Tongue (tissue), 2 donors: ENCODE results near the gene ZNF554. TPM values are rescaled to one million over a fixed set of nuclear protein-coding genes. Genes with fewer than 3 reads are reported as not detected.

ENCODE experiments used
- DNase-seq: peaks from one replicate; pipeline ENCODE4 v3.0.0-alpha.2; 2015
- total RNA-seq: library from RNA; depleted of rRNA; stranded (reverse); fragments of >200 nt; gene quantifications from one replicate; pipeline ENCODE4 v1.2.3, GENCODE V29; 2014

The ZNF554 gene
- total RNA-seq, 1 donor from 2014 or later, result 9.8 TPM

- no peak for DNase-seq
Observed at GRCh38 chr19:2807379-2808128, 12.1 kb upstream of the ZNF554 start.

DNA sequence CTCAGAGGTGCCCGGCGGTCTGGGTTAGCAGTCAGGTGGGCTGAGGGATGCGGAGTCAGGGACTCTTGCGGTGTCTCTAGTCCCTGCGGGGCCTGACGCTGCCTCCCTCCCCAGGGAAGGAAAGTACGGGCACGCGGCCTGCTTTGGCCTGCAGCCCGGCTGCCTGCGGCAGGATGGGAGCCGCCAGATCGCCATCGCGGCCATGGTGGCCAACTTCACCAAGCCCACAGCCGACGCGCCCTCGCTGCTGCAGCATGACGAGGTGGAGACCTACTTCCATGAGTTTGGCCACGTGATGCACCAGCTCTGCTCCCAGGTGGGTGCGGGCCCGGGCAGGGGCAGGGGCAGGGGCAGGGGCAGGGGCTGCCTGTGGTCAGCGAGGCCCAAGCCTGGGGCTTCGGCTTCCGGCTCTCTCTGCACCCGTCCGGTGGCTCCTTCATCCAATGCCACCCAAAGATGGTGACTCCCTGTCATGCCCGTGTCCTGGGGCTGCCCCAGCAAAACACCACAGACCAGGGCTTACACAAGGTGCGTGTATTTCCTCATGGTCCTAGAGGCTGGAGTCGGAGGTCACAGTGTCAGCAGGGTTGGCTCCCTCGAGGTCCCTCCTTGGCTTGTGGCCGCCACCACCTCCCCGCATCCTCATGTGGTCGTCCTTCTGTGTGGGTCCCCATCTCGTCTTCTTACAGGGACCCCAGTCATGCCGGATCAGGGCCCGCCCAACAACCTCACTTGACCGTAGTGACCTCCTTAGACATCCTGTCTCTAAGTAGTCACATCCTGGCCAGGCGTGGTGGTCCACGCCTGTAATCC, 11.3 kb upstream of the ZNF554 start:
- no peak for DNase-seq

- no peak for DNase-seq
Observed at GRCh38 chr19:2809387-2810140, 10.1 kb upstream of the ZNF554 start.

GRCh38 chr19:2810141-2811091, 9.3 kb upstream of the ZNF554 start:
- DNase-seq, result no peak

DNA sequence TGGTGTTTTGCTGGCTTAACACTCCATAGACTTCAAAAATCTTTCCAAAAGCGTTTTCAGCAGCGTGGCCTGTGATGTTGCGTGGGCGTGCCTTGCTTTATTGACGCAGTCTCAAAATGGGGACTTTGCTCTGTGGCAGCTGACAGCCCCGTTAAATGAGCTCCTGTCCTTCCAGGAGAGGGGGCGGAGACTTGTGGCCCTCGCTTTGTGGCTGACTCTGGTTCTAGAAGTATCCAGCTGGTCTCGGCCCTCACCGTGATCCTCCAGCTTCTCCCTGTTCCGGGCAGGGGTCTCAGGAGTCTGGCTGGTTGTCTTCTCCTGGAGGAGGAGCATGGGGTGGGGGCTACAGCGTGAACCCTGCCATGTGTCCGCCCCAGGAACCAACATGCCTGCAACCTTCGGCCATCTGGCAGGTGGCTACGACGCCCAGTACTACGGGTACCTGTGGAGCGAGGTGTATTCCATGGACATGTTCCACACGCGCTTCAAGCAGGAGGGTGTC, 8.4 kb upstream of the ZNF554 start:
- DNase-seq, result no peak

DNA sequence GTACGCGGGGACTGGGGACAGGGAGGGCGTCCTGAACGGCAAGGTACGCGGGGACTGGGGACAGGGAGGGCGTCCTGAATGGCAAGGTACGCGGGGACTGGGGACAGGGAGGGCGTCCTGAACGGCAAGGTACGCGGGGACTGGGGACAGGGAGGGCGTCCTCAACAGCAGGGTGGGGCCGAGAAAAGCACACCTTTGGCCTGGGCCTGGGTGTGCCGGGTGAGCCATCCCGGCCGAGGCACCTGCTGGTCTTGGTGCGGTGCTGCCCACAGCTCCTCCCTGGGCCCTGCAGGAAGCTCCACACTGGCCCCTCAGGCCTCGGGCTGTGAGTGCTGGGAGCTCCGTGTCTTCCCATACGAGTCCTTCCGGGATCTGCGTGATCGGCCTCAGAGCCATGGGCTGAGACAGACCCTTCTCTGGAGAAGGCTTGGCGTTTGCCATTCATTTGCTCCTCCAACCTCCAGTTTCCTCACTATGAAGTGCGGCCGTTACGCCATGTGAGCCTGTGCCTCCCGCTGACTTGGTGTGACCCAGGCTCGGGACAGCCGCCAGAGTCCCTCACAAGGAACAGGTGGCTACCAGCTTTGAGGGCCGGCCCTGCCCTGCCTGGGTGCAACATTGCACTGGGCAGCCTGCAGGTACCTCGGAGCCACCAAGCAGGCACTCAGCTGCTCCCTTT, 7.8 kb upstream of the ZNF554 start:
- DNase-seq, result no peak

GRCh38 chr19:2812414-2813234, 7.0 kb upstream of the ZNF554 start:
- DNase-seq, result no peak

DNA sequence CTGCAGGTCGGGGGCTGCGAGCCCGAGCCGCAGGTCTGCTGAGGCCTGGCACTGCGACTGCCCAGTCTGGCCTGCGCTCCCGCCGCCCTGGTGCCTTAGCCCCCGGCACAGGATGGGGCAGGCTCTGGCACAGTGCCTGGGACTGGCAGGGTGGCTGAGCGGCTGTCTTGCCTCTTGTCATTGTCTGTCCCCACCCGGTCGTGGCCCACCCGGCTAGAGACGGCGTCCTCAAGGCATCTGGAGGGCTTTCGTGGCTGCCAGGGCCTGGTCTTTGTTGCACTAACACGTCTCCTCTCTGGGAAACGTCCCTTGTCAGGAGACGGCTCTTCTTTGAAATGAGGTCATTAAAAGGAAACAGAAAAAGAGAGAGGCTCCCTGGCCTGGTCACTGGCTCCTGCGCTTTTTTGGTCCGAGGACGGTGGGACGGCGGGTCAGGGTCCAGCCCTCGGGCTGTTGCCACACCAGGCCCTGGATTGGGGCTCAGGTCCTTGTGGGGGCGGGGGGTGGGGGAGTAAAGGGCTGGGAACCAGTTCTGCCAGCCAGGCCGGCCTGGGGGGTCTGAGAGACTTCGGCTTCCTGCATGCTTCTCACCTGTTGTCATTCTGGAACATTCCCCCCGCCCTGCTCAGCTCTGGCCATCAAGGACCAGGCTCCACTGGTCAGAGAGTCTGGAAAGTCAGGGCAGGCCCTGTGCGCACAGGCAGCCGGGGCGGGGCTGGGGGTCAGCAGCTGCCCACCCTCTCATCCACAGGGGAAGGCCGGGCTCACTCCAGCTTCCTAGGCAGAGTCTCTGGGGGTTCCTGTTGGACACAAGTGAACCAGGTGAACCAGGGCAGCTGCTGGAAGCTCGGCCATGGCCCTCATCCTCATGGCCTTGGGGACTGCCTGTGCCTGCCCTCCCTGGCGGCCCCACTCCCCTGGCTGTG, 6.2 kb upstream of the ZNF554 start:
- no peak for DNase-seq

DNA sequence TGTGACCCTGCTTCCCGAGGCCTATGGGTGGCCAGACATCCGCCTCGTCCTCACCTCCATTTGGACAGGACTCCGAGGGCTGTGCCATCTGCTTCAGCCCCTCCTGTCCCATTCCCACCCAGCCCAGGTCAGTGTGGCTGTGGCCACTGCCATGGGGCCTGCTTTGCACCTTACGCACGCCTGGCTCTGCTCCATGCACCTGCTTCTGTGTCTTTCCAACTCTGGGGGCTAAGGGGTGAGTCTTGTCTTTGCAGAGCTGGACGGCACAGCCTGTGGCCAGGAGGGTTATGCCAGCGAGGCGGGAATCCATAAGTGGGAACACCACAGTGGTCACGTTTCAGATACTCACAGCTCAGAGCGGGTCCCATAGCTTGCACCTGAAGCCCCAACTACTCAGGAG, 5.2 kb upstream of the ZNF554 start:
- no peak for DNase-seq

GRCh38 chr19:2815191-2815614, 4.5 kb upstream of the ZNF554 start:
- DNase-seq, result no peak

- no peak for DNase-seq
Observed at GRCh38 chr19:2815923-2816322, 3.7 kb upstream of the ZNF554 start.

DNA sequence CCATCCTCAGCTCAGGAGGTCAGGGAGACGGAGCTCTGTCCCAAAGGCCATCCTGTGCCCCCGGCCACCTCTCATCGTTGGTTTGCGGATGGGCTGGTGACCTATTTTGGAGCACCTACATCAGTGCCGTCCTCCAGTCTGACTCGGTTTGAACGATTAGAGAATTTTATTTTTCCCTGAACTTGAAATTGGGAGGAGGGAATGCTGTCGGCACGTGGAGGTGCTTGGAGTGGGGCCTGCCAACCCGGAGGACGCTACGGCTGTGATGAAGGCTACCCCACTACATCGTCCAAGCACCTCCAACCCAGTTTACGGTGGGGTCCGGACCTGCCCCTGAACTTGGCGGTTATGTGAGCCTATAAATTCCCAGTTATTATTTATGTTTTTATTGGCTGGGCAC, 3.0 kb upstream of the ZNF554 start:
- DNase-seq, result no peak

DNA sequence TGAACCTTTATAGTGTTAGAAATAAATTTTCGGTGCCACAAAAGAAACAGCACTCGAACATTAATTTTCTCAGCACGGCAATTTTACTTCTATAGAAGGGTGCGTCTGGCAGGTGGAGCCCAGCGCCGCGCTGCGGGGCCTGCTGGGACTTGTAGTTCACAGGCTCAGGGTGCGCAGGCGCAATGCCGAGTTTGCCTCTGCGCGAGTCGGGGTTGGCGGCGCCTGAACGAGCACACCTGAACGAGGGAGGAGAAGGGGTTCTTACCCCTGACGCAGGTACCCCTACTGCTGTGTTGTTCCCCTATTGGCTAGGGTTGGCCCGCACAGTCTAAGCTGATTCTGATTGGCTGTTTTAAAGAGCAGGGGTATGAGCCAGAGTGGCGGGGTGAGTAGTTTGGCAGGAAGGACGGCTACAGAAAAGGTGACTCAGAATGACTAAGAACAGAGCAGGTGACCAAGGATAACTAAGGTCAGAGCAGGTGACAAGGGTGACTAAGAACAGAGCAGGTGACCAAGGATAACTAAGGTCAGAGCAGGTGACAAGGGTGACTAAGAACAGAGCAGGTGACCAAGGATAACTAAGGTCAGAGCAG, 2.3 kb upstream of the ZNF554 start:
- peak; percentile 6 for DNase-seq

DNA sequence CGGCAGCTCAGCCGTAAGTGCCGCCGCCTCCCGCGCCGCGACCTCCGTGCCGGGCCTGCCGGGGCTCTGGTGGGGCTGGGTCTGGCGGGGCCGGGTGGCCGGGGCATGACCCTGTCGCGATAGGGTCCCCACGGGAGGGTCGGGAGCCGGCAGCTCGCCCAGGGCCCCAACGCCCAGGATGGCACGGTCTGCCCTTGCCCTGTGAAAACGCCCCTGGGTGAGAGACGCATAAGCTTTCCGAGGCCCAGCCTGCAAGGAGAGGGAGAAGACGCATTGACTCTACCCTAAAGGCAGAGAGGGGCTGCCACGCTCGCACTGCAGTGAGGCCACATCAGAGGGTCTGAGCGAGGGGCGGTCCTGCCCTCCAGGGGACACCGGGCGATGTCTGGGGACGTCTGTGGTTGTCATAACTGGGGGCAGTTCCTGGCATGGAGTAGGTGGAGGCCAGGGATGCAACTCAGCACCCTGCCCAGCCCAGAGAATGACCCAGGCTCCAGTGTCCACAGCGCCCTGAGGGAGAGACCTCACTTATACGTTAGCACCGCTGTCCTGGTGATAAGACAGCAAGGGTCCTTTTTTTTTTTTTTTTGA, 539 bp downstream of the ZNF554 start:
- peak; percentile 16 for DNase-seq

DNA sequence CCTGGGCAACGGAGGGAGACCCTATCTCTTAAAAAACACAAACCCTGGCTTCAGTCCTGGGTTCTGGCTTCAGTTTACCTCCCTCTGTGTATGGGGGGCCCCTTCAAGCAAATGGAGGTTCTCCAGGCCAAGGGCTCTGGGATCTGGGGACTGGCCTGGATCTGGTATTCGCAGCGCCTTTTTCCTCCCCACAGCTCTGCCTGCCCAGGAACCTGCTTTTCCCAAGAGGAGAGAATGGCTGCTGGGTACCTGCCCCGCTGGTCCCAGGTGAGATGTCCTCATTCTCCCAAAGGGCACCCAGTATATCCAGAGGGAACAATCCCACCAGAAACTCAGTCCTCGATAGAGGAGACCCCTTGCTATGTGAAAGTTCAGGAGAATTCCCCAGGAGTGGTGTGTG, 3.2 kb downstream of the ZNF554 start:
- DNase-seq, result no peak

- DNase-seq, result no peak
Observed at GRCh38 chr19:2823646-2824045, 4.0 kb downstream of the ZNF554 start.

- DNase-seq, result no peak
Observed at GRCh38 chr19:2824129-2824528, 4.5 kb downstream of the ZNF554 start.

DNA sequence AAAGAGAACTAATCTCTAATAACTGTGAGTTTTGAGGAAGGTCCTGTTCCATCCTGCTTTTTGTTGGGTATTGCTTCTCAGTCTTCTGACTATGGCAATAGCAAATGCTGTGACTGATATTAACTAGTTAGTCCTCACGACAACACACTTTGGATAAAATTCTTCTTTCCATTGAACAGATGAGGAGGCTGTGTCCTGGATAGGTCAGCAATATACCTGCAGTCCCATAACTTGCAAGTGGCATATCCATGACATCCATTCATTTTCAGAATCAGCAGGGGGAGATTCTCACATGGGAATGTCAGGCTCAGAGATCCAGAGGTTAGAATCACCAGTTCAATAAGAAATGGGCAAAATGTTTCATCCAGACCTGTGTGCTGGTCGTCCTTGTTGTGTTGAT, 7.4 kb downstream of the ZNF554 start:
- DNase-seq, result no peak
